ENCODE measurements around the gene GSTM2. TPM values are rescaled to one million over a fixed set of nuclear protein-coding genes. Genes with fewer than 3 reads are reported as not detected.
"Not testable (repeated sequence)": the region's sequence is repeated elsewhere in the genome, so short reads cannot be mapped to it uniquely, and the experiment has no call there.

GSTM2 gene
- polyA plus RNA-seq, 3 donors = 190 to 270 (median 197) TPM

- not testable (repeated sequence) for DNase-seq (ENCODE audit: extremely low read depth in 1 of 11, low read depth in 9 of 11, low spot score in 4 of 11)
Measured at GRCh38 chr1:109694400-109694799, 26.5 kb downstream of the GSTM2 start.

- DNase-seq (ENCODE audit: extremely low read depth in 1 of 11, low read depth in 9 of 11, low spot score in 4 of 11) = not testable (repeated sequence)
Measured at GRCh38 chr1:109695138-109695537, 27.3 kb downstream of the GSTM2 start.

- DNase-seq (ENCODE audit: extremely low read depth in 1 of 11, low read depth in 9 of 11, low spot score in 4 of 11) = no peak
Measured at GRCh38 chr1:109697066-109697465, 29.2 kb downstream of the GSTM2 start.

GRCh38 chr1:109697861-109698260, 30.0 kb downstream of the GSTM2 start:
- DNase-seq (ENCODE audit: extremely low read depth in 1 of 11, low read depth in 9 of 11, low spot score in 4 of 11) = not testable (repeated sequence)

- DNase-seq (ENCODE audit: extremely low read depth in 1 of 11, low read depth in 9 of 11, low spot score in 4 of 11) = not testable (repeated sequence)
Measured at GRCh38 chr1:109702940-109703339, 35.1 kb downstream of the GSTM2 start.

GRCh38 chr1:109704173-109704572, 36.3 kb downstream of the GSTM2 start:
- no peak for DNase-seq (ENCODE audit: extremely low read depth in 1 of 11, low read depth in 9 of 11, low spot score in 4 of 11)

GRCh38 chr1:109705411-109705810, 37.6 kb downstream of the GSTM2 start:
- no peak for DNase-seq (ENCODE audit: extremely low read depth in 1 of 11, low read depth in 9 of 11, low spot score in 4 of 11)

GRCh38 chr1:109708949-109709348, 41.1 kb downstream of the GSTM2 start:
- not testable (repeated sequence) for DNase-seq (ENCODE audit: extremely low read depth in 1 of 11, low read depth in 9 of 11, low spot score in 4 of 11)

GRCh38 chr1:109709822-109710221, 42.0 kb downstream of the GSTM2 start:
- DNase-seq (ENCODE audit: extremely low read depth in 1 of 11, low read depth in 9 of 11, low spot score in 4 of 11) = not testable (repeated sequence)

- peak in 1 of 11 donors; percentile 31 for DNase-seq (ENCODE audit: extremely low read depth in 1 of 11, low read depth in 9 of 11, low spot score in 4 of 11)
Measured at GRCh38 chr1:109711593-109712320, 43.9 kb downstream of the GSTM2 start, which contains the start of gene GSTM5. Gene GSTM5 (plus strand): TSS chr1:109712251. CDS start chr1:109712313, 62 bp downstream.

GRCh38 chr1:109712321-109712864, 44.5 kb downstream of the GSTM2 start:
- DNase-seq (ENCODE audit: extremely low read depth in 1 of 11, low read depth in 9 of 11, low spot score in 4 of 11) = no peak

GRCh38 chr1:109713636-109714035, 45.8 kb downstream of the GSTM2 start:
- no peak for DNase-seq (ENCODE audit: extremely low read depth in 1 of 11, low read depth in 9 of 11, low spot score in 4 of 11)

- DNase-seq (ENCODE audit: extremely low read depth in 1 of 11, low read depth in 9 of 11, low spot score in 4 of 11) = no peak
Measured at GRCh38 chr1:109714661-109715372, 47.0 kb downstream of the GSTM2 start.

GRCh38 chr1:109716121-109716520, 48.3 kb downstream of the GSTM2 start:
- no peak for DNase-seq (ENCODE audit: extremely low read depth in 1 of 11, low read depth in 9 of 11, low spot score in 4 of 11)

- DNase-seq (ENCODE audit: extremely low read depth in 1 of 11, low read depth in 9 of 11, low spot score in 4 of 11) = no peak
Measured at GRCh38 chr1:109716570-109717090, 48.8 kb downstream of the GSTM2 start.

GRCh38 chr1:109717729-109718128, 49.9 kb downstream of the GSTM2 start:
- DNase-seq (ENCODE audit: extremely low read depth in 1 of 11, low read depth in 9 of 11, low spot score in 4 of 11) = no peak

- DNase-seq (ENCODE audit: extremely low read depth in 1 of 11, low read depth in 9 of 11, low spot score in 4 of 11) = no peak
Measured at GRCh38 chr1:109718495-109718894, 50.6 kb downstream of the GSTM2 start.

GRCh38 chr1:109719337-109719837, 51.5 kb downstream of the GSTM2 start:
- DNase-seq (ENCODE audit: extremely low read depth in 1 of 11, low read depth in 9 of 11, low spot score in 4 of 11) = no peak

- DNase-seq (ENCODE audit: extremely low read depth in 1 of 11, low read depth in 9 of 11, low spot score in 4 of 11) = no peak
Measured at GRCh38 chr1:109721042-109721441, 53.2 kb downstream of the GSTM2 start.

- no peak for DNase-seq (ENCODE audit: extremely low read depth in 1 of 11, low read depth in 9 of 11, low spot score in 4 of 11)
Measured at GRCh38 chr1:109721971-109722370, 54.1 kb downstream of the GSTM2 start.

All from renal cortex interstitium (tissue), 11 donors.